GM18505 (cell line): ENCODE measurements around the gene TGM6.

Experiments
- ATAC-seq: cut with Tn5 transposase; IDR thresholded peaks from one replicate; pipeline ENCODE4 v1.9.1; 2021; ENCODE audit not compliant: unreplicated experiment
- POLR2A ChIP-seq: IDR thresholded peaks from 4 replicates; pipeline ENCODE4 v1.6.1; 2011; ENCODE audit warnings: borderline replicate concordance; ENCODE audit not compliant: insufficient read depth, insufficient read length; ENCODE audit errors: extremely low read depth

Gene TGM6

GRCh38 chr20:2380601-2381000 lies at the start of gene TGM6:
TGM6 (plus strand) TSS chr20:2380901; CDS start chr20:2380969, 68 bp downstream.
- no peak for TF ChIP-seq POLR2A
- ATAC-seq, result no peak

- ATAC-seq, result no peak
- TF ChIP-seq POLR2A, result no peak
These were observed 49.6 kb upstream of the TGM6 start for GRCh38 chr20:2331106-2331505.

- TF ChIP-seq POLR2A, result no peak
- no peak for ATAC-seq
These were observed 48.7 kb upstream of the TGM6 start for GRCh38 chr20:2331901-2332565.

GRCh38 chr20:2332711-2333110 lies 48.0 kb upstream of the TGM6 start:
- no peak for ATAC-seq
- no peak for TF ChIP-seq POLR2A

- no peak for TF ChIP-seq POLR2A
- no peak for ATAC-seq
These were observed 46.9 kb upstream of the TGM6 start for GRCh38 chr20:2333821-2334220.

- no peak for ATAC-seq
- no peak for TF ChIP-seq POLR2A
These were observed 45.4 kb upstream of the TGM6 start for GRCh38 chr20:2335096-2335870.

GRCh38 chr20:2336471-2336870 lies 44.2 kb upstream of the TGM6 start:
- ATAC-seq, result no peak
- no peak for TF ChIP-seq POLR2A

- no peak for TF ChIP-seq POLR2A
- ATAC-seq, result no peak
These were observed 43.6 kb upstream of the TGM6 start for GRCh38 chr20:2337142-2337541.

- no peak for TF ChIP-seq POLR2A
These were observed 42.2 kb upstream of the TGM6 start for GRCh38 chr20:2338411-2339066.

GRCh38 chr20:2340136-2340535 lies 40.6 kb upstream of the TGM6 start:
- no peak for TF ChIP-seq POLR2A
- no peak for ATAC-seq

More at GRCh38 chr20:2338411-2339066, 42.2 kb upstream of the TGM6 start:
- ATAC-seq, result no peak

GRCh38 chr20:2340823-2341222 lies 39.9 kb upstream of the TGM6 start:
- TF ChIP-seq POLR2A, result no peak
- no peak for ATAC-seq

GRCh38 chr20:2341336-2341735 lies 39.4 kb upstream of the TGM6 start:
- no peak for TF ChIP-seq POLR2A
- ATAC-seq, result no peak

- no peak for TF ChIP-seq POLR2A
- ATAC-seq, result no peak
These were observed 38.5 kb upstream of the TGM6 start for GRCh38 chr20:2342243-2342642.

GRCh38 chr20:2346188-2346587 lies 34.5 kb upstream of the TGM6 start:
- ATAC-seq, result no peak
- no peak for TF ChIP-seq POLR2A
